ENCODE data around the gene SLC36A1.
A peak's percentile ranks its signal among the peaks of the same experiment; 100 is the strongest.
"Not testable (repeated sequence)": the region's sequence is repeated elsewhere in the genome, so short reads cannot be mapped to it uniquely, and the experiment has no call there.

SLC36A1 gene

DNA sequence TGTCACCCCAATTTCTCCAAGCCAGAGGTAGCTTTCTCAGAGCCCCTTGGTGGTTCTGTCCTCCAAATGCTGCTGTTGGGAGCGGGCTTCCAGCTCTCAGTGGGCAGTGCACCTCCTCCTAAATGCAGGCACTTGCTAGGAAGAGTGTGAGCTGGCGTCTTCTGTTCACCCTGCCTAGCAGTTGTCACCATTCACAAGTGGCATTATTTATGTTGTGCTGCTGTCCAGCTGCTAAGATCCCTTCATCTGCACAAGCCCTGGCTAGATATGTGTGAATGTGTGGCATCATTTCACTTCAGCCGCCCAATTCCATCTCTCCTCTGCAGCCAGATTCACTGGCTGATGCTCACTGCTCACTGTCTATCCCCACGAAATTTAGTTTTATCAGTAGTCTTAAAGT is 43.7 kb downstream of the SLC36A1 start:
- no peak for DNase-seq

DNA sequence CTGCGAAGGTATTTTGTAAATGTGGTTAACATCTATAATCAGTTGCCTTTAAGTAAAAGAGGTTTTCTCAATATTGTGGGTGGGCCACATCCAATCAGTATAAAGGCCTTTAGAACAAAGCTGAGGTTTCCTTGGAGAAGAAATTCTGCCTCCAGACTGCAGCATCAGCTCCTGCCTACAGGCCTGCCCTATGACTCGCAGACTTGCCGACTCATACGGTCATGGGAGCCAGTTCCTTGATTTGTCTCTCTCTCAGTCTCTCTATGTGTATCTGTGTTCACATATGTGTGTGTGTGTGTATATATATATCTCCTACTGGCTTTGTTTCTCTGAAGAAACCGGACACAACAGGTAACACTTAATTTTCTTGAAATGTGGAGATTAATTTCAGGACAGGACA is 45.3 kb downstream of the SLC36A1 start:
- peak; percentile 16 for DNase-seq

- no peak for DNase-seq
These were observed 46.3 kb downstream of the SLC36A1 start for GRCh38 chr5:151493665-151494064.

DNA sequence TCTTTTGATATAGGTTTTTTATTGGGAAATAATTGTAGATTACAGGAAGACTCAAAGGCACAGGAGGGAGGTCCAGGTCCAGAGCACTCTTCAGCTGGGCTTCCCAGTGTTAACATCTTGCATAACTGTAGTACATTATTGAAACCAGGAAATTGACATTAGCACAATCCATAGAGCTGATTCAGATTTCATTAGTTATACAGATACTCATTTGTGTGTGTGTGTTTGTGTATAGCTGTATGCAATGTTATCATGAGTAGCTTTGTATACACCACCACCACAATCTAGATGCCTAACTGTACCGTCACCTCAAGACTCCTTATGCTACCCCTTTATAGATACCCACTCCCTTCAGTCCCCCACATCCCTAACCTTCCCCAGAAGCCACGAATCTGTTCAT is 47.9 kb downstream of the SLC36A1 start:
- no peak for DNase-seq

DNA sequence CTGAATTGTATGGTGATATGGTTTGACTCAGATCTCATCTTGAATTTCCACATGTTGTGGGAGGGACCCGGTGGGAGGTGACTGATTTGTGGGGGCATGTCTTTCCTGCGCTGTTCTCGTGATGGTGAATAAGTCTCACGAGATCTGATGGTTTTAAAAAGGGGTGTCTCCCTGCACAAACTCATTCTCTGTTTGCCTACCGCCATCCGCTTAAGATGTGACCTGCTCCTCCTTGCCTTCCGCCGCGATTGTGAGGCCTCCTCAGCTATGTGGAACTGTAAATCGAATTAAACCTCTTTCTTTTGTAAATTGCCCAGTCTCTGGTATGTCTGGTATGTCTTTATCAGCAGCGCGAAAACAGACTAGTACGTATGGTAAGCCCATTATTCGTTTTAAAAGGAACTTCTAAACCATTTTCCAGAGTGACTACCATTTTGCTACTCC is 48.7 kb downstream of the SLC36A1 start:
- no peak for DNase-seq

DNA sequence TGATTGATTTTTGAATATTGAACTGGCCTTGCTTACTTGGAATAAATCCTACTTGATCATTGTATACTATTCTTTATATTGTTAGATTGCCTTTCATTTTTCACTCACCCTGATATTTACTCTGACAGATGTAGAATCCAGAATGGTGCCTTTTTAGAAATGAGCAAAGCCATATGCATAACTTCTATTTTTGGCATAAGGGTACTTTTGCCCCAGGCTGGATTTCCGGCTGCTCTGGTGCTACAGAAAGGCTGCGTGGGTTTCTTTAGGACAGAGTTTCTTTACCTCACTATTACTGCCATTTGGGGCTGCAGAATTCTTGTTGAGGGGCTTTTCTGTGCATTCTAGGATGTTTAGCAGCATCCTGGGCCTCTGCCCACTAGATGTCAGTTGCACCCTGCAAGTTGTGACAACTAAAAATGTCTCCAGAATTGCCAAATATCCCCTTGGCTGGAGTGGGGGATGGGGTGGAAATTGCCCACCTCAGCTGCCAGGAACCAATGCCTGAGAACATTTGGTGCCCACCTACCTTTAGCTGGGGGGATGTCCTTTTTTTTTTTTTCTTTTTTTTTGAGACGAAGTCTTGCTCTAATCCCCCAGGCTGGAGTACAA is 50.1 kb downstream of the SLC36A1 start:
- DNase-seq = no peak

- no peak for DNase-seq
These were observed 51.2 kb downstream of the SLC36A1 start for GRCh38 chr5:151498395-151499155.

- DNase-seq = no peak
These were observed 52.2 kb downstream of the SLC36A1 start for GRCh38 chr5:151499501-151500035.

GRCh38 chr5:151504006-151504405 is 56.6 kb downstream of the SLC36A1 start:
- DNase-seq = no peak

DNA sequence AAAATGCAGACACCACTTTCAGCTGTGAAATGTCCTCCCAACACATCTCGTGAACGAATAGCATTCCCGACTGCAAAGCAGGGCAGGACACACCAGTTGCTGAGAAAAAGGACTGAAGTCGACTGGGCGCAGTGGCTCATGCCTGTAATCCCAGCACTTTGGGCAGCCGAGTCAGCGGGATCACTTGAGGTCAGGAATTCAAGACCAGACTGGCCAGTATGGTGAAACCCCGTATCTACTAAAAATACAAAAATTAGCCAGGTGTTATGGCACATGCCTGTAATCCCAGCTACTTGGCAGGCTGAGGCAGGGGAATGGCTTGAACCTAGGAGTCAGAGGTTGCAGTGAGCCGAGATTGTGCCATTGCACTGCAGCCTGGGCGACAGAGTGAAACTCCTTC is 60.9 kb downstream of the SLC36A1 start:
- not testable (repeated sequence) for DNase-seq

DNA sequence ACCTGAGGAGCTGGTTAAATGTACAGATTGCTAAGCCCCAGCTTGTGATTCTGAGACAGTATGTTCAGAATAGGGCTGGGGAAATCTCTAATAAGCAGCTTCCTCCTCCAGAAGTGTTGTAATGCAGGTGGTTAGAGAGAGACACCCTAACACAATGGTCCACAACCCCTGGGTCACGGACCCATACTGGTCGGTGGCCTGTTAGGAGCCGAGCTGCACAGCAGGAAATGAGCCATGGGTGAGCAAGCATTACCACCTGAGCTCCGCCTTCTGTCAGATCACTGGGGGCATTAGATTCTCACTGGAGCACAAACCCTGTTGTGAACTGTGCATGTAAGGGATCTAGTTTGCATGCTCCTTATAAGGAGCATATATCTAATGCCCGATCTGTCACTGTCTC is 61.8 kb downstream of the SLC36A1 start:
- no peak for DNase-seq

GRCh38 chr5:151509836-151510235 is 62.4 kb downstream of the SLC36A1 start:
- no peak for DNase-seq

- no peak for DNase-seq
These were observed 69.9 kb downstream of the SLC36A1 start for GRCh38 chr5:151517122-151517920.

- DNase-seq = no peak
These were observed 72.9 kb downstream of the SLC36A1 start for GRCh38 chr5:151520294-151520693.

- no peak for DNase-seq
These were observed 74.8 kb downstream of the SLC36A1 start for GRCh38 chr5:151522226-151522625.

- peak; percentile 69 for DNase-seq
These were observed 75.9 kb downstream of the SLC36A1 start for GRCh38 chr5:151523335-151523734.

GRCh38 chr5:151528153-151528552 is 80.8 kb downstream of the SLC36A1 start:
- no peak for DNase-seq

- no peak for DNase-seq
These were observed 81.6 kb downstream of the SLC36A1 start for GRCh38 chr5:151528996-151529395.

DNA sequence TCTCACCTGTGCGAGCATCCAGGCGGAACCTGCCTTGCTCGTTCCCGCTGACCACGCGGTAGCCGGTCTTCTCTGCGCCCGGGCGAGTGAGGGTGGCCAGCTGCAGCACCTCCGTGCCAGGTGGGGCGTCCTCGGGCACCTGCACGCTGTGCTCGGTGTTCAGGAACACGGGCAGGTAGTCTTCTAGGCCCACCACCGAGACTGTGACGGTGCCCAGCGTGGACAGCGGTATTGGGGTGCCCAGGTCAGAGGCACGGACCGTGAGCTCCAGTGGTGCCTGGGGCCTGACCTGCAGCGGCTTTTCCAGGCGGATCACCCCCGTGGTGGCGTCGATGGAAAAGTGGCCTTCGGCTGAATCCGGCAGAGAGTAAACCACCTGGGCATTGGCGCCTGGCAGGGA is 84.2 kb downstream of the SLC36A1 start:
- DNase-seq = no peak

DNA sequence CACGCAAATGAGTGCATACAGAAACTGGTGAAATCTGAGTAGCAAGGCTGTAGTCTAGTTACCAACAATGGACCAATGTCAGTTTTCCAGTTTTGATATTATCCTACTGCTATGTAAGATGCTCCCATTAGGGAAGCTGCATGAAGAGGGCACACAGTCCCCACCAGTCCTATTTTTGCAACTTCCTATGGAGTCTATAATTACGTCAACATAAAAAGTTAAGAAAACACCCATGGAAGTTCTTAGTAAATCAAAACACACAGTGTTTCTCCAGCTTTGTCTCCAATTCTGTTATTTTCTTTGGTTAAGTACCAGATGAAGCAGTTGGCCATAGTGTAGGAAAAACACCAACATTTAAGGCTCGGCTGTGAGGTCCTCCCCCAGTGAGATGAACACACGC is 85.0 kb downstream of the SLC36A1 start:
- DNase-seq = no peak

DNA sequence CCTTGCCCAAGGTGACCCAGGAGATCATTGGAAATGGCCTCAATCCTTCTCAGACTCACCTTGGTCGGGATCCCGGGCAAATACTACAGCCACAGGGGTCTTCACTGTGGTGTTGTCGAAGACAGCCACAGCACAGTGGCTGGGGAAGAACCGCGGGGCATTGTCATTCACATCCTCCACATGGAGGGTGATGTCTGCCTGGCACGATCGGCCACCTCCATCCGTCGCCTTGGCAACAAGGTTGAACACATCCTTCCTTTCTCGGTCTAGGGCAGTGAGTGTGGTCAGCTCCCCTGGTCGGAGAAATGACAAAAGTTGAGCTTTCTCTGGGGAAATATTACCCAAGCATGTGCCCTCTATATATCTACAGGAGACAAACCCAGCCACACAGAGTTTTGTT is 86.9 kb downstream of the SLC36A1 start:
- no peak for DNase-seq

- DNase-seq = no peak
These were observed 89.6 kb downstream of the SLC36A1 start for GRCh38 chr5:151537044-151537443.

- DNase-seq = no peak
These were observed 94.2 kb downstream of the SLC36A1 start for GRCh38 chr5:151541571-151541970.
